Caco-2 (cell line): ENCODE data around the gene ZFAND2A. TPM values are rescaled to one million over a fixed set of nuclear protein-coding genes. Genes with fewer than 3 reads are reported as not detected.

ENCODE experiments used
- BruUV-seq: library from RNA; stranded (reverse); fragments of 400-500 nt; replicated peaks from 2 replicates; lab custom pipeline; 2021; lab: Mats Ljungman, UMichigan
- CTCF ChIA-PET: fragments of 300-600 bp; sonication (Branson Sonifier 250); formaldehyde crosslinking; loops from one replicate; lab custom pipeline; 2022; ENCODE audit warnings: antibody characterized with exemption; lab: Charles Lee
- POLR2A ChIA-PET: fragments of 300-600 bp; sonication (Branson Sonifier 250); formaldehyde crosslinking; loops from one replicate; lab custom pipeline; 2022; ENCODE audit warnings: antibody characterized with exemption; lab: Charles Lee
- DNase-seq, 2 experiments: peaks; one replicate each; pipeline versions ENCODE4 v3.0.0 to v3.0.0-alpha.2; 2020 to 2022
- H3K27me3 ChIP-seq: replicated peaks from 2 replicates; pipeline ENCODE4 v1.6.0; 2011; ENCODE audit warnings: low read length; ENCODE audit not compliant: control insufficient read depth, insufficient read depth
- H3K36me3 ChIP-seq: 2 replicates; pipeline ENCODE4 v1.5.1; 2011; ENCODE audit warnings: low read length; ENCODE audit not compliant: control insufficient read depth, insufficient read depth
- H3K4me1 ChIP-seq: fragments of 250-450 bp; sonication (Bioruptor Pico); 2 replicates; pipeline ENCODE4 v1.5.1; 2020; ENCODE audit warnings: mild to moderate bottlenecking
- H3K4me3 ChIP-seq: 2 replicates; pipeline ENCODE4 v1.5.1; 2011; ENCODE audit warnings: low read depth, mild to moderate bottlenecking, control low read depth, low read length
- H3K9me3 ChIP-seq: fragments of 250-450 bp; sonication (Bioruptor Pico); 2 replicates; pipeline ENCODE4 v1.5.1; 2020; ENCODE audit warnings: mild to moderate bottlenecking, moderate library complexity
- H3K27ac Mint-ChIP-seq: one replicate; pipeline ENCODE4 v1.8.0; 2022; ENCODE audit warnings: mixed read lengths; ENCODE audit not compliant: unreplicated experiment
- H3K27me3 Mint-ChIP-seq: one replicate; pipeline ENCODE4 v1.8.0; 2022; ENCODE audit warnings: mixed read lengths; ENCODE audit not compliant: insufficient read depth, unreplicated experiment
- H3K36me3 Mint-ChIP-seq: one replicate; pipeline ENCODE4 v1.8.0; 2022; ENCODE audit warnings: mild to moderate bottlenecking, mixed read lengths; ENCODE audit not compliant: insufficient read depth, unreplicated experiment
- H3K4me1 Mint-ChIP-seq: one replicate; pipeline ENCODE4 v1.8.0; 2022; ENCODE audit warnings: low read depth, mixed read lengths; ENCODE audit not compliant: unreplicated experiment
- H3K4me3 Mint-ChIP-seq: one replicate; pipeline ENCODE4 v1.8.0; 2022; ENCODE audit warnings: mild to moderate bottlenecking, moderate library complexity, mixed read lengths; ENCODE audit not compliant: unreplicated experiment
- H3K9me3 Mint-ChIP-seq: one replicate; pipeline ENCODE4 v1.8.0; 2022; ENCODE audit warnings: mixed read lengths; ENCODE audit not compliant: unreplicated experiment
- intact Hi-C: fragments of 100-400 bp; cut with micrococcal nuclease; formaldehyde crosslinking; loops from one replicate; pipeline ENCODE4 v1.10.0; 2022; ENCODE audit not compliant: unreplicated experiment
- total RNA-seq: library from RNA; stranded (reverse); gene quantifications from 2 replicates; pipeline ENCODE4 v1.2.3, GENCODE V29; 2022
- TF ChIP-seq, protein P1 (sequence below), 2 experiments: fragments of 200-600 bp in 1 of 2; IDR thresholded peaks; 1 replicate in 1 of 2; 2 replicates in 1 of 2; pipeline versions ENCODE4 v1.5.1 to v1.8.0; 2011 to 2022; ENCODE audit warnings: antibody characterized with exemption in 1 of 2, control low read depth in 1 of 2, inconsistent platforms in 1 of 2, low read depth in 1 of 2, low read length in 1 of 2, mild to moderate bottlenecking in 1 of 2, moderate library complexity in 1 of 2; ENCODE audit not compliant: insufficient read depth in 1 of 2, severe bottlenecking in 1 of 2, unreplicated experiment in 1 of 2

The ZFAND2A gene
- total RNA-seq, 1 experiment from 2014 or later: 32.1 TPM

DNA sequence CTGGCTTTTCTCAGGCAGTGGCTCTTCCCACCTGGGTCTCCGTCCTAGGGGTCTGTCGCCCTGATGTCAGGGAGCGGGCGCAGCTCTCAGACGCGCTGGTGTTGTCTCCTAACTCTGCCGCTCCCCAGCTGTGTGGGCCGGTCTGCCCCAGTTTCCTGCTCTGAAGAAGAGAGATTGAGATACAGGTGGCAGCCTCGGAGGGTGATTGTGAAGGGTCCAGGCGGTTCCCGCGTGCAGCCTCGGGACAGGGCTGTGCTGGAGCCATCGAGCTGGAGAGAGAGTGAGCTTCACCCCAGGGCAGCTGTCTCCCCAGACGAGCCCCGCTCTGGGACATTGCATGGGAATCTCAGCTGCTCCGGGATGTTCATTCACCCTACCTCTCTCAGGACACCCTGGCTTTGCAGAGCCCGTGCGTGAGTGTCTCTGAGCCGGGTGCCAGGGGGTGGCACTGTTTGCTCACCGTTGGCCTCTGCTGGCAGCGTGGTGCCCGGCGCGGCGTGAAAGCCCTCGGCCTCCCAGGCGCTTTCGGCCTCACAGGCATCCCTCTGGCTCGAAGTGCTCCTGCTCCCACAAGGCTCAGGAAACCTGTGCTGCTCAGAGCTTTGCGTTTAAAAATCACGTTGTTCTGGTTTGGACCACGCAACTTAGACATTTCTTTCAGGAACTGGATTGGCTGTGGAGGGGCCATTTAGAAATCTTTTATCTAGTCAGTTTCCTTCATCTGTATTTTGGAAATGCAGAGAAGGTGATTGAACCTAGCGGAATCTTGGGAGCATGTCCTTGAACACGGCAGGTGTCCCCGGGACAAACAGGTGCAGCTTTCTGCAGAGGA lies 33.8 kb upstream of the ZFAND2A start:
- Mint-ChIP-seq H3K4me1 (no peaks in the 10 kb centered on the region), H3K36me3 (peaks cover 1% of the 10 kb centered on the region), H3K9me3 (peaks cover 18% of the 10 kb centered on the region), H3K4me3 (no peak overlapping the region), H3K27me3 (peaks cover 13% of the 10 kb centered on the region), H3K27ac (no peak overlapping the region)
- Histone ChIP-seq H3K36me3 (no peaks in the 10 kb centered on the region), H3K4me3 (no peak overlapping the region), H3K4me1 (no peaks in the 10 kb centered on the region), H3K27me3 (no peaks in the 10 kb centered on the region; the same call in 1 of the 2 replicates), H3K9me3 (no peaks in the 10 kb centered on the region; the same call in 1 of the 2 replicates)
- no TSS peak for BruUV-seq
- no peak for DNase-seq
- intact Hi-C loops: no loop called here
- POLR2A ChIA-PET: no interaction called here
- CTCF ChIA-PET: interaction anchor here (2.1 kb wide), 1 partner anchor 10 kb away, joined by 5 read pairs; no protein-coding TSS in a partner anchor
- TF ChIP-seq, protein P1, sequence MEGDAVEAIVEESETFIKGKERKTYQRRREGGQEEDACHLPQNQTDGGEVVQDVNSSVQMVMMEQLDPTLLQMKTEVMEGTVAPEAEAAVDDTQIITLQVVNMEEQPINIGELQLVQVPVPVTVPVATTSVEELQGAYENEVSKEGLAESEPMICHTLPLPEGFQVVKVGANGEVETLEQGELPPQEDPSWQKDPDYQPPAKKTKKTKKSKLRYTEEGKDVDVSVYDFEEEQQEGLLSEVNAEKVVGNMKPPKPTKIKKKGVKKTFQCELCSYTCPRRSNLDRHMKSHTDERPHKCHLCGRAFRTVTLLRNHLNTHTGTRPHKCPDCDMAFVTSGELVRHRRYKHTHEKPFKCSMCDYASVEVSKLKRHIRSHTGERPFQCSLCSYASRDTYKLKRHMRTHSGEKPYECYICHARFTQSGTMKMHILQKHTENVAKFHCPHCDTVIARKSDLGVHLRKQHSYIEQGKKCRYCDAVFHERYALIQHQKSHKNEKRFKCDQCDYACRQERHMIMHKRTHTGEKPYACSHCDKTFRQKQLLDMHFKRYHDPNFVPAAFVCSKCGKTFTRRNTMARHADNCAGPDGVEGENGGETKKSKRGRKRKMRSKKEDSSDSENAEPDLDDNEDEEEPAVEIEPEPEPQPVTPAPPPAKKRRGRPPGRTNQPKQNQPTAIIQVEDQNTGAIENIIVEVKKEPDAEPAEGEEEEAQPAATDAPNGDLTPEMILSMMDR (IDR thresholded peaks at IDR 0.05; ENCODE audit: insufficient read depth in 1 of 2, low read depth in 1 of 2, low read length in 1 of 2, severe bottlenecking in 1 of 2, unreplicated experiment in 1 of 2): no peak

DNA sequence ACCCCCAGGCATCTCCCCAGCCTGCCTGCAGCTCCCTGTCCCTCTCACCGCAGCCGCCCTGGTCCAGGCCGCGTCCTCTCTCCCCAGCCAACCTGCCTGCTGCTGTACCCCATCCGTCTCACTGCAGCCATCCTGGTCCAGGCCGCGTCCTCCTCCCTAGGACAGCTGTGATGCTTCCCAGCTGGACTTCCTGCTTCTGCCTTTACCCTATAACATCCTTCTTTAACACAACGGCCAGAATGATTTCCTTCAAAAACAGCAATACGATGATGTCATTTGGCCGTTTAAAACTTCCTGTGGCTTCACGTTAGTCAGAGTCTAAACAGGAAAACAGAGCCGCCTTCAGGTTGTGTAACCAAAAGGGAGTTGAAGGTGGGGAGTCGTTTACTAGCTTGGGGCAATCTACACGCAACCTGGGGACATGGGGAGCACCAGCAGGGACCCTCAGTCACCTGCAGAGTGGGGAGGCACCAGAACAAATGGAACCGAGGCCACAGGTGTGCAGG lies 32.2 kb upstream of the ZFAND2A start:
- intact Hi-C loops: no loop called here
- TF ChIP-seq, protein P1 (IDR thresholded peaks at IDR 0.05; ENCODE audit: insufficient read depth in 1 of 2, low read depth in 1 of 2, low read length in 1 of 2, severe bottlenecking in 1 of 2, unreplicated experiment in 1 of 2): no peak
- no peak for DNase-seq
- Histone ChIP-seq H3K36me3 (no peaks in the 10 kb centered on the region), H3K9me3 (no peaks in the 10 kb centered on the region; the same call in 1 of the 2 replicates), H3K4me1 (no peaks in the 10 kb centered on the region), H3K4me3 (no peak overlapping the region), H3K27me3 (no peaks in the 10 kb centered on the region; the same call in 1 of the 2 replicates)
- Mint-ChIP-seq H3K27ac (no peak overlapping the region), H3K9me3 (peaks cover 25% of the 10 kb centered on the region), H3K36me3 (peaks cover 6% of the 10 kb centered on the region), H3K4me3 (no peak overlapping the region), H3K4me1 (no peaks in the 10 kb centered on the region), H3K27me3 (peaks cover 15% of the 10 kb centered on the region)
- POLR2A ChIA-PET: no interaction called here
- BruUV-seq: no TSS peak
- CTCF ChIA-PET: interaction anchor here (0.6 kb wide), 1 partner anchor 1043 kb away, joined by 3 read pairs; no protein-coding TSS in a partner anchor

DNA sequence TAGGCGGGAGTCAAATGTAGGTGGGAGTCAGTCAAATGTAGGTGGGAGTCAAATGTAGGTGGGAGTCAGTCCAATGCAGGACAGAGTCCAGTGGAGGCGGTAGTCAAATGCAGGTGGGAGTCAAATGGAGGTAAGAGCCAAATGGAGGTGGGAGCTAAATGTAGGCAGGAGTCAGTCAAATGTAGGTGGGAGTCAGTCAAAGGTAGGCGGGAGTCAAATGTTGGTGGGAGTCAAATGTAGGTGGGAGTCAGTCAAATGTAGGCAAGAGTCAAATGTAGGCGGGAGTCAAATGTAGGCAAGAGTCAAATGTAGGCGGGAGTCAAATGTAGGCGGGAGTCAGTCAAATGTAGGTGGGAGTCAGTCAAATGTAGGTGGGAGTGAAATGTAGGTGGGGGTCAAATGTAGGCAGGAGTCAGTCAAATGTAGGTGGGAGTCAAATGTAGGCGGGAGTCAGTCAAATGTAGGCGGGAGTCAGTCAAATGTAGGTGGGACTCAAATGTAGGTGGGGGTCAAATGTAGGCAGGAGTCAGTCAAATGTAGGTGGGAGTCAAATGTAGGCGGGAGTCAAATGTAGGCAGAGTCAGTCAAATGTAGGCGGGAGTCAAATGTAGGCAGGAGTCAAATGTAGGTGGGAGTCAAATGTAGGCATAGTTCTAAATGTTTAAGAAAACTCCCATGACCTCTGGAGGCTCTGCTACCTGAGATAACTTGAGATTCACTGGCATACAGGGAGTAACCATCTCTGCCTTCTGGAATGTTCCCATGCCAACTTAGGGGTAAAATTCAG lies 30.2 kb upstream of the ZFAND2A start:
- H3K4me3 ChIP-seq: no peak overlapping the region
- no peak for DNase-seq
- H3K9me3 ChIP-seq: no peaks in the 10 kb centered on the region; the same call in 1 of the 2 replicates
- TF ChIP-seq, protein P1 (IDR thresholded peaks at IDR 0.05; ENCODE audit: insufficient read depth in 1 of 2, low read depth in 1 of 2, low read length in 1 of 2, severe bottlenecking in 1 of 2, unreplicated experiment in 1 of 2): no peak
- no peaks in the 10 kb centered on the region; the same call in 1 of the 2 replicates for H3K27me3 ChIP-seq
- CTCF ChIA-PET: no interaction called here
- no peaks in the 10 kb centered on the region for H3K4me1 ChIP-seq
- Mint-ChIP-seq H3K9me3 (peaks cover 25% of the 10 kb centered on the region), H3K27me3 (peaks cover 25% of the 10 kb centered on the region), H3K4me3 (no peak overlapping the region), H3K4me1 (no peaks in the 10 kb centered on the region), H3K27ac (no peak overlapping the region), H3K36me3 (peaks cover 6% of the 10 kb centered on the region)
- H3K36me3 ChIP-seq: no peaks in the 10 kb centered on the region
- intact Hi-C loops: no loop called here
- POLR2A ChIA-PET: no interaction called here
- no TSS peak for BruUV-seq
